A673 (cell line): Measurements from ENCODE around the gene RPUSD4. TPM values are rescaled to one million over a fixed set of nuclear protein-coding genes. Genes with fewer than 3 reads are reported as not detected.

Experiments used
- BruUV-seq: library from RNA; stranded (reverse); fragments of 400-500 nt; replicated peaks from 2 replicates; lab custom pipeline; 2021; lab: Mats Ljungman, UMichigan
- CTCF ChIA-PET: fragments of 300-600 bp; sonication (Branson Sonifier 250); formaldehyde crosslinking; loops from one replicate; lab custom pipeline; 2022; ENCODE audit warnings: antibody characterized with exemption; lab: Charles Lee
- POLR2A ChIA-PET: fragments of 300-600 bp; sonication (Branson Sonifier 250); formaldehyde crosslinking; loops from one replicate; lab custom pipeline; 2022; ENCODE audit warnings: antibody characterized with exemption; ENCODE audit not compliant: low non-redundant PET; lab: Charles Lee
- DNase-seq: peaks from one replicate; pipeline ENCODE4 v3.0.0-alpha.2; 2015; ENCODE audit warnings: low spot score
- H3K27ac ChIP-seq: fragments of 200-600 bp; sonication (generic); 2 replicates; pipeline ENCODE4 v1.5.1; 2016; ENCODE audit warnings: mixed run types, low read depth, mild to moderate bottlenecking, mixed read lengths, antibody characterized with exemption, low read length; ENCODE audit not compliant: poor library complexity, severe bottlenecking
- H3K27me3 ChIP-seq: fragments of 200-600 bp; sonication (generic); replicated peaks from 2 replicates; pipeline ENCODE4 v1.6.1; 2017; ENCODE audit warnings: mixed run types, low read depth, mild to moderate bottlenecking, mixed read lengths, antibody characterized with exemption, low read length; ENCODE audit not compliant: insufficient read depth, poor library complexity
- H3K36me3 ChIP-seq: fragments of 200-600 bp; sonication (generic); 2 replicates; pipeline ENCODE4 v1.6.1; 2016; ENCODE audit warnings: mixed run types, mild to moderate bottlenecking, mixed read lengths, antibody characterized with exemption, low read length; ENCODE audit not compliant: insufficient read depth, poor library complexity, severe bottlenecking
- H3K4me1 ChIP-seq: fragments of 200-600 bp; sonication (generic); 2 replicates; pipeline ENCODE4 v1.6.1; 2017; ENCODE audit warnings: mixed run types, mild to moderate bottlenecking, mixed read lengths, antibody characterized with exemption, low read length; ENCODE audit not compliant: insufficient read depth, poor library complexity, severe bottlenecking
- H3K4me3 ChIP-seq: fragments of 200-600 bp; sonication (generic); 2 replicates; pipeline ENCODE4 v1.5.1; 2016; ENCODE audit warnings: low read depth, mixed run types, mild to moderate bottlenecking, mixed read lengths, low read length; ENCODE audit not compliant: poor library complexity, severe bottlenecking
- H3K9me3 ChIP-seq: fragments of 200-600 bp; sonication (generic); 2 replicates; pipeline ENCODE4 v1.6.1; 2016; ENCODE audit warnings: mixed run types, low read depth, mild to moderate bottlenecking, mixed read lengths, antibody characterized with exemption, low read length; ENCODE audit not compliant: poor library complexity, severe bottlenecking
- CTCF ChIP-seq: fragments of 300-800, 200-600 bp; sonication (generic); conservative IDR thresholded peaks from 2 replicates; pipeline ENCODE4 v1.5.1; 2017; ENCODE audit warnings: low read depth, mild to moderate bottlenecking, antibody characterized with exemption, low read length, moderate library complexity, mixed read lengths
- EZH2 ChIP-seq: fragments of 200-600 bp; sonication (generic); IDR thresholded peaks from 2 replicates; pipeline ENCODE4 v1.6.1; 2017; ENCODE audit warnings: borderline replicate concordance, low read depth, mild to moderate bottlenecking, mixed read lengths, antibody characterized with exemption, low read length; ENCODE audit not compliant: poor library complexity, severe bottlenecking
- intact Hi-C: fragments of 100-400 bp; cut with micrococcal nuclease; formaldehyde crosslinking; loops from one replicate; pipeline ENCODE4 v1.10.0; 2022; ENCODE audit not compliant: unreplicated experiment
- total RNA-seq: library from RNA; stranded (reverse); gene quantifications from 2 replicates; pipeline ENCODE4 v1.2.3, GENCODE V29; 2021

The RPUSD4 gene
- total RNA-seq, 1 experiment from 2014 or later: 53.9 TPM

- intact Hi-C loops: no loop called here
- no peaks in the 10 kb centered on the region for H3K27me3 ChIP-seq
- CTCF ChIA-PET: no interaction called here
- peaks cover 8% of the 10 kb centered on the region for H3K4me1 ChIP-seq
- H3K4me3 ChIP-seq: no peak overlapping the region
- no TSS peak for BruUV-seq
- H3K27ac ChIP-seq: no peak overlapping the region
- no peak for DNase-seq
- no peaks in the 10 kb centered on the region for H3K36me3 ChIP-seq
- POLR2A ChIA-PET: interaction anchor here (0.7 kb wide), 1 partner anchor 222 kb away, joined by 4 read pairs; no protein-coding TSS in a partner anchor
- no peak for TF ChIP-seq EZH2
- H3K9me3 ChIP-seq: no peaks in the 10 kb centered on the region
Observed at GRCh38 chr11:126225295-126225665, 13.8 kb upstream of the RPUSD4 start.

GRCh38 chr11:126224647-126225294 lies 13.3 kb upstream of the RPUSD4 start:
- CTCF ChIA-PET: no interaction called here
- Histone ChIP-seq H3K4me3 (no peak overlapping the region), H3K27ac (no peak overlapping the region), H3K27me3 (no peaks in the 10 kb centered on the region), H3K9me3 (no peaks in the 10 kb centered on the region), H3K36me3 (no peaks in the 10 kb centered on the region), H3K4me1 (peaks cover 3% of the 10 kb centered on the region)
- intact Hi-C loops: no loop called here
- POLR2A ChIA-PET: no interaction called here
- TF ChIP-seq CTCF (no peak), EZH2 (no peak)
- BruUV-seq: no TSS peak
- DNase-seq: no peak

GRCh38 chr11:126219547-126219946 lies 8.1 kb upstream of the RPUSD4 start:
- no peak for DNase-seq
- intact Hi-C loops: no loop called here
- peaks cover 7% of the 10 kb centered on the region for H3K4me1 ChIP-seq
- no peaks in the 10 kb centered on the region for H3K9me3 ChIP-seq
- POLR2A ChIA-PET: interaction anchor here (0.6 kb wide), 1 partner anchor 11 kb away, joined by 3 read pairs; no protein-coding TSS in a partner anchor
- H3K4me3 ChIP-seq: no peak overlapping the region
- CTCF ChIA-PET: no interaction called here
- no peak overlapping the region for H3K27ac ChIP-seq
- no peaks in the 10 kb centered on the region for H3K36me3 ChIP-seq
- H3K27me3 ChIP-seq: no peaks in the 10 kb centered on the region
- no TSS peak for BruUV-seq
- TF ChIP-seq EZH2: no peak
- TF ChIP-seq CTCF: no peak

- Histone ChIP-seq H3K4me3 (no peak overlapping the region), H3K9me3 (no peaks in the 10 kb centered on the region), H3K27me3 (no peaks in the 10 kb centered on the region), H3K27ac (no peak overlapping the region), H3K36me3 (no peaks in the 10 kb centered on the region), H3K4me1 (peaks cover 13% of the 10 kb centered on the region)
- BruUV-seq: no TSS peak
- DNase-seq: no peak
- CTCF ChIA-PET: no interaction called here
- no peak for TF ChIP-seq EZH2
- TF ChIP-seq CTCF: no peak
- POLR2A ChIA-PET: no interaction called here
- intact Hi-C loops: no loop called here
Observed at GRCh38 chr11:126217491-126217890, 6.0 kb upstream of the RPUSD4 start.
